Measurements from ENCODE around the gene NEU3. TPM values are rescaled to one million over a fixed set of nuclear protein-coding genes. Genes with fewer than 3 reads are reported as not detected.

Gene NEU3
- total RNA-seq, 1 donor from 2014 or later, result 5.6 TPM

DNA sequence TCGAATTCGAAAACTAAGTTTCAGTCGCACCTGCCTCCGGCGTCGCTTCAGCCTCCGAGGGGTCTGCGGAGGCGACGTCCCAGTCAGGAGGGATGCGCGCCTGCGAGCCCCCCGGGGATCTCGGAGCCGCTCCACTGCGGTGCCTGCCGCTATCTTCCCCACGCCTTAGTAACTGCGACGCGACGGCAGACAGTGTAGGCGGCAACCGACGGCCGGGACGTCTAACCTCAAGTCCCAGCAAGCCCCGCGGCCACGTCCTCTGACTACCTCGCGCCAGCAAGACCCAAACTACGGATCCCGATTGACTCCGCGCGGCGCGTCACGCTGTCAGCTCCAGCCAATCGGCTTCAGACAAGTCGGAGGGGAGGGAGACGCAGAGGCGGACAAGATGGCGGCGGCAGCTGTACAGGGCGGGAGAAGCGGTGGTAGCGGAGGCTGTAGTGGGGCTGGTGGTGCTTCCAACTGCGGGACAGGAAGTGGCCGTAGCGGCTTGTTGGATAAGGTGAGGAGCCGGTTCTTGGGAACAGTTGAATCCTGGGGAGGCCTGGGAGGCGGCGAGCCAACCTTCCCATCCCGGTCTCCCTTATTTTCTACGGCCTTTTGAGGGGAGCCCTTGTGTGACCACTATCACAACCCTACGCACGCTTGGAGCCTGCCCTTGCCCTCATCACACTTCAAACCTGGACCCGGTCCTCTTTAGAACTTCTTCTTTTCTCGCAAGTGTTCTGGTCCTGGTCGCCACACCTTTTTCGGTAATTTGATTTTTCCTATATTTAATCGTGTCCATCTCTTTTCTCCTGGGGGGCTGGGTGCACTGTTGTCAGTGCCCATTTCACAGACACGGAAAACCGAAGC, 39.6 kb upstream of the NEU3 start, which contains the start of the genes SPCS2 and XRRA1:
Gene SPCS2 (plus strand): TSS at position 369 of the 855 bp plus-strand sequence. CDS start 20 bp downstream, at position 389.
Gene XRRA1 (minus strand): TSS at position 194 of the 855 bp plus-strand sequence. CDS start 8,213 bp downstream, outside the sequence.
- TF ChIP-seq POLR2AphosphoS5 (IDR thresholded peaks at IDR 0.05; ENCODE audit: insufficient read depth in 1 of 2, low read depth in 1 of 2) (peak; percentile 97 to 98), POLR2A (IDR thresholded peaks at IDR 0.05) (peak in 1 of 2 donors; percentile 55)
- TF ChIP-seq, protein P1, sequence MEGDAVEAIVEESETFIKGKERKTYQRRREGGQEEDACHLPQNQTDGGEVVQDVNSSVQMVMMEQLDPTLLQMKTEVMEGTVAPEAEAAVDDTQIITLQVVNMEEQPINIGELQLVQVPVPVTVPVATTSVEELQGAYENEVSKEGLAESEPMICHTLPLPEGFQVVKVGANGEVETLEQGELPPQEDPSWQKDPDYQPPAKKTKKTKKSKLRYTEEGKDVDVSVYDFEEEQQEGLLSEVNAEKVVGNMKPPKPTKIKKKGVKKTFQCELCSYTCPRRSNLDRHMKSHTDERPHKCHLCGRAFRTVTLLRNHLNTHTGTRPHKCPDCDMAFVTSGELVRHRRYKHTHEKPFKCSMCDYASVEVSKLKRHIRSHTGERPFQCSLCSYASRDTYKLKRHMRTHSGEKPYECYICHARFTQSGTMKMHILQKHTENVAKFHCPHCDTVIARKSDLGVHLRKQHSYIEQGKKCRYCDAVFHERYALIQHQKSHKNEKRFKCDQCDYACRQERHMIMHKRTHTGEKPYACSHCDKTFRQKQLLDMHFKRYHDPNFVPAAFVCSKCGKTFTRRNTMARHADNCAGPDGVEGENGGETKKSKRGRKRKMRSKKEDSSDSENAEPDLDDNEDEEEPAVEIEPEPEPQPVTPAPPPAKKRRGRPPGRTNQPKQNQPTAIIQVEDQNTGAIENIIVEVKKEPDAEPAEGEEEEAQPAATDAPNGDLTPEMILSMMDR (IDR thresholded peaks at IDR 0.05), result no peak
- Histone ChIP-seq H3K27me3 (no peaks in the 10 kb centered on the region), H3K9me3 (no peaks in the 10 kb centered on the region), H3K4me3 (peak within 1 kb of the TSS; percentile 73 to 74), H3K27ac (peak within 1 kb of the TSS; percentile 81), H3K36me3 (no peaks in the 10 kb centered on the region), H3K4me1 (peaks cover 30% of the 10 kb centered on the region)
- peak; percentile 99 for DNase-seq (ENCODE audit: extremely low spot score in 2 of 2)
- intact Hi-C loops (cut with DNase I), result loop anchor here (10.0 kb wide), 1 partner anchor 296 kb away; the partner anchor contains the start of gene TPBGL

DNA sequence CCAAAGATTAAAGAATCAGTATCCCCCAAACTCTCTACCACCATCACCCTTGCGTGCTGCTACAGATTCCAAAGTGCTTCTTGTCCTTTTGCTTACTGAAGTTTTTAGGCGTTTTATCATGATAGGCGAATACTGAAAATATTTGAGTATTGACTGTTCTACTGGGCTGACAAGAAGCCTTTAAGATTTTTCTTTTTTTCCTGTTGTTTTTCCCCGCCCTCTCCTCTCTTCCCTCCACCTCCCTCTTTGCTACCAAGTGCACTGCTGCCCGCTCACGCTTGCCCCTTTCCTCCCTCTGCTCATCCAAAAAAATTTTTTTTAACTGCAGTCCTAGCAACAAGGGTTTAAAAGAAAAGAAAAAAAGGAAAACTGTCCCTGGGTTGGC, 39.0 kb upstream of the NEU3 start:
- TF ChIP-seq, protein P1 (IDR thresholded peaks at IDR 0.05), result no peak
- TF ChIP-seq POLR2A (IDR thresholded peaks at IDR 0.05), result no peak
- no peak for TF ChIP-seq POLR2AphosphoS5 (IDR thresholded peaks at IDR 0.05; ENCODE audit: insufficient read depth in 1 of 2, low read depth in 1 of 2)
- intact Hi-C loops (cut with DNase I), result loop anchor here (10.0 kb wide), 1 partner anchor 295 kb away; the partner anchor contains the start of gene TPBGL
- H3K36me3 ChIP-seq, result no peaks in the 10 kb centered on the region

DNA sequence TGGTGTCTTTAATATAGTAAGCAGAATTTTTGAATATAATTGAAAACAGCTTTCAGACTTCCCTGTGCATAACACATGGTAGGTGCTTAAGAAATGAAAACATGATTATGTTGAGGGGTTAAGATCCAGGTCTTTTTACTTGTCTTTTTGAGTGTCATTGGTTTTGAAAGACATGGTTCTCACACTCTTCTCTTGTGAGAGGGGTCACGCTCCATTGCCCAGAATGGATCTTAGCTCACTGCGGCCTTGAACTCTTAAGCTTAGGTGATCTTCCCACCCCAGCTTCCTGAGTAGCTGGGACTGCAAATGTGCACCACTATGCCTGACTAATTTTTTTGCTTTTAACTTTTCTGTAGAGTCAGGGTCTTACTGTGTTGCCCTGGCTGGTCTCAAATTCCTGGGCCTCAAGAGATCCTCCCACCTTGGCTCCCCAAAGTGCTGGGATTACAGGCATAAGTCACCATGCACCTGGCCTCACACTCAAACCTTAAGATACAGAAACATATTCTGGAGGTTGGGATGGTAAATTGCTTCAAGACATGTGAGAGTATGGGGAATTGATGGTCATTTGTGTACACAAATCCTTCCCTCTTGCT, 38.3 kb upstream of the NEU3 start:
- intact Hi-C loops (cut with DNase I), result no loop called here
- DNase-seq (ENCODE audit: extremely low spot score in 2 of 2), result no peak
- no peak overlapping the region for H3K27ac ChIP-seq
- H3K4me3 ChIP-seq, result peak overlapping the region; percentile 73 to 74
- no peaks in the 10 kb centered on the region for H3K36me3 ChIP-seq
- TF ChIP-seq, protein P1 (IDR thresholded peaks at IDR 0.05), result no peak
- TF ChIP-seq POLR2A (IDR thresholded peaks at IDR 0.05) (no peak), POLR2AphosphoS5 (IDR thresholded peaks at IDR 0.05; ENCODE audit: insufficient read depth in 1 of 2, low read depth in 1 of 2) (no peak)
- H3K4me1 ChIP-seq, result peaks cover 38% of the 10 kb centered on the region
- no peaks in the 10 kb centered on the region for H3K27me3 ChIP-seq
- H3K9me3 ChIP-seq, result no peaks in the 10 kb centered on the region

More for the DNA sequence above, 39.0 kb upstream of the NEU3 start:
- no peak for DNase-seq (ENCODE audit: extremely low spot score in 2 of 2)
- Histone ChIP-seq H3K4me1 (peaks cover 36% of the 10 kb centered on the region), H3K27me3 (no peaks in the 10 kb centered on the region), H3K9me3 (no peaks in the 10 kb centered on the region), H3K4me3 (peak overlapping the region; percentile 73 to 74), H3K27ac (peak overlapping the region; percentile 81)

DNA sequence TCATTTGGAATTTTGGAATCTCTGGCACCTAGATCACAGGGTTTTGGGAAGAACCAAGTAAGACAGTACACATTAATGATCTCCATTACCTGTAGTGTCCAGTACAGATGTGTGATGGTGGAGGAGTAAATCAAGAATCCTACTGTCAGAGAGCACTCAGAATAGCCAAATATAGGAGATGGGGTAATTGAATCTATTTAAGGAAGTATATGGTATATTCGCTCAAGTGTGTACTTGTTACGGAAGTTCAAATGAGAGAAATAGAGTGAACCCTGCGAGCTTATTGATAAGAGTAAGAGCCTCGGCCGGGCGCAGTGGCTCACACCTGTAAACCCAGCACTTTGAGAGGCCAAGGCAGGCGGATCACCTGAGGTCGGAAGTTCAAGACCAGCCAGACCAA, 37.5 kb upstream of the NEU3 start:
- Histone ChIP-seq H3K27me3 (no peaks in the 10 kb centered on the region), H3K27ac (no peak overlapping the region), H3K4me3 (no peak overlapping the region), H3K36me3 (no peaks in the 10 kb centered on the region), H3K4me1 (peaks cover 43% of the 10 kb centered on the region), H3K9me3 (no peaks in the 10 kb centered on the region)
- no peak for DNase-seq (ENCODE audit: extremely low spot score in 2 of 2)
- TF ChIP-seq POLR2A (IDR thresholded peaks at IDR 0.05) (no peak), POLR2AphosphoS5 (IDR thresholded peaks at IDR 0.05; ENCODE audit: insufficient read depth in 1 of 2, low read depth in 1 of 2) (no peak)
- TF ChIP-seq, protein P1 (IDR thresholded peaks at IDR 0.05), result no peak
- intact Hi-C loops (cut with DNase I), result no loop called here

Measured in vagina (tissue), 2 donors.